Activated CD4-positive, alpha-beta T cell treated with anti-CD3 and anti-CD28 coated beads for 1 hour (primary cell): ENCODE results near the gene ANKRD62.
"Not testable (repeated sequence)": the region's sequence is repeated elsewhere in the genome, so short reads cannot be mapped to it uniquely, and the experiment has no call there.

Experiments used
- DNase-seq: peaks from one replicate; pipeline ENCODE4 v3.0.0-alpha.2; 2020

ANKRD62 gene

DNA sequence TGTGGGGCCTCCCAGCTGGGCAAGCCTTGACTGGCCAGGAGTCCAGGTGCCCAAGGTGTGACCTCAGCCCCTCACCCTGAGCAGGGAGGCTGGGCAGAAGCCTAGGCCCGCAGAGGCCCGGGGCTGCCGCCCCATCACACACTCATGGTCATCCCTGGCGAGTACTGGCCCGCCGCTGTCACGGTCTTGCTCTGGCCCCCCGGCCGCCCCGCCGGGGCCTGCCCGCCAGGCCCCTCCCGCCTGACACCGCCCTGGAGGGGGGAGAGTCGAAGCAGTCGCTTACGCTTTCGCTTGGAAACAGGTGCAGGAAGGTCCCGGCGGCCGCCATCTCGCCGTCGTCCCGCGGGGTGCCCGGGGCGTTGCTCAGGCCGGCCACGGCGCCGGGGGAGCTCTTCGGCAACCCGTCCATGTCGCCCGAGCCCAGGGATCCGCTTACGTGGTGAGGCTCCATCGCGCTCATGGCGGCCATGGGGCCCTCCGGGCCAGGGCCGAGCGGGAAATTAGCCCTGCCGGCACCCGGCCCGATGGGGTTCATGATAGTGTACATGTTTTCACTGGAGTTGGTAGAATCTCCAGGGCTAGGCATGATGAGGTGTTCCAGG lies 26.6 kb upstream of the ANKRD62 start:
- no peak for DNase-seq

GRCh38 chr18:12067671-12068070 lies 26.0 kb upstream of the ANKRD62 start:
- DNase-seq: no peak

- not testable (repeated sequence) for DNase-seq
Measured at GRCh38 chr18:12068316-12068949, 25.2 kb upstream of the ANKRD62 start.

GRCh38 chr18:12068950-12069320 lies 24.7 kb upstream of the ANKRD62 start:
- DNase-seq: no peak

DNA sequence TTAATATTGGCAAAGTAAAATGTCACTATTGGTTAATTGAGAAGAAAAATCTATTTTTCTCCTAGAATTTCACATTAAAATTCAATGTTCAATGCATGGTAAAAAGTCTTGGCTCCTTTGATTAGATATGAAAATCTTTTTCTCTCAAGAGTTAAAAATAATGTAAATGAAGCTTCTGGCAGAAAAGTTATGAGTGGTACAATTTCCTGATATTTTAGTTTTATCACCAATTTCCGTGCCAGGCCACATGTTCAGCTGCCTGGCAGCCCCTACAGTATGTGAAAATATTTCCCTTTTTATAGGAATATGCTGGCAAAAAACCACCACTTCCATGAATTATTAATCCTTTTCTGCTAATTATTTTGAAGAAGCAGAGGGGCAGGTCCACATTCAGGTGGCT lies 22.6 kb upstream of the ANKRD62 start:
- DNase-seq: not testable (repeated sequence)

DNA sequence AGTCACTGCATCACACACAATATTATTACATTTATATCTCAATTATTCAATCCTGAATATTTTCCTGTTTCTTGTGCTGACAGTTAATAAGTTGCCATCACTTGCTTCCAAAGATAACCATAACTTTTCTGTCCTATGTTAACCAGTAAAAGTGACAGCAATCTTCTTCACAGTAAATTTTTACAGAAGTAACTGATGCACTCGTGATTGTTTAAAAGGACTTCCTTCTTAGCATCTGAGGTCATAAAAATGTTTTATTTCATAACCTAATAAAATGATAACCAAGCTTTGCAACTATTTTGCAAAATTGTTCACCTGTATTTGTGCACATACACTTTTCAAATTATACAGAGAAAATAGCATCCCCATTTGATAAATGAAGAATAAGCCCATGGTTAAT lies 20.6 kb upstream of the ANKRD62 start:
- DNase-seq: no peak

DNA sequence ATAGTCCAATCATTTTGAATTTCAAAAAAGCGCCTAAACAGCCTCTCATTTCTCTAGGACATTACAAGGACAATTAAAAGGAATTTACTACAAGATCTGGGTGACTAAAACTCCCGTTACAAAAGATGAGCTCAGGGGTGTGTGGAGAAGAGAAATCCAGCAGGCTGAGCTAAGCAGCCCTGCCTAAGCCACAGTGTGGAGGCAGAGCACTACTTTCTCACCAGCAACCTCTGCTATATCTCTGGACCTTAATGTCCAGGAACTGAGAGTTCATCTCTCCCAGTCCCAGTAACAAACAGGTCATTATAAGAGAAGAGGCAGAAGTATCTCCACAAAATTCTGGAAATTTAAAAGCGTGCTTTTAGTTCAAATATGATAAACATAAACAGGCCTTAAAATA lies 18.9 kb upstream of the ANKRD62 start:
- DNase-seq: no peak

- no peak for DNase-seq
Measured at GRCh38 chr18:12076424-12077140, 17.1 kb upstream of the ANKRD62 start.

DNA sequence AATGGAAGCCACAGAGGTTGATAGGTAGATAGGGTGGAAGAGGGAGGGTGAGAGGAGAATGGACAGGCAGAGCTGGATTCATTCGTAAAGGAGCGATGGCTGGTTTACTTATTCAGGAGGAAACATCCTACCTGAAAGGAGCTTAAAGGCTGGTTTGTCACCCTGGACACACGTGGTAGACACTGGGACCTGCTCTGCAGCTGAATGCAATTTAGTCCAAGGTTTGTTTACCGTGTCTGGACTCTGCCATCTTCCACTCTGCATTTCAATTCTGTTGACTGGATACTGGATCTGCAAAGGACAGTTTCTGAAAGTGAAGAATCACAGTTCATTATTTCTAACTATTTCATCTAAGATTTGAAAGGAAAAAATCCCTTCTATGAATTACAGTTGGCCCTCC lies 15.6 kb upstream of the ANKRD62 start:
- DNase-seq: not testable (repeated sequence)

GRCh38 chr18:12079491-12080237 lies 14.0 kb upstream of the ANKRD62 start:
- no peak for DNase-seq

GRCh38 chr18:12085136-12085535 lies 8.5 kb upstream of the ANKRD62 start:
- no peak for DNase-seq

DNA sequence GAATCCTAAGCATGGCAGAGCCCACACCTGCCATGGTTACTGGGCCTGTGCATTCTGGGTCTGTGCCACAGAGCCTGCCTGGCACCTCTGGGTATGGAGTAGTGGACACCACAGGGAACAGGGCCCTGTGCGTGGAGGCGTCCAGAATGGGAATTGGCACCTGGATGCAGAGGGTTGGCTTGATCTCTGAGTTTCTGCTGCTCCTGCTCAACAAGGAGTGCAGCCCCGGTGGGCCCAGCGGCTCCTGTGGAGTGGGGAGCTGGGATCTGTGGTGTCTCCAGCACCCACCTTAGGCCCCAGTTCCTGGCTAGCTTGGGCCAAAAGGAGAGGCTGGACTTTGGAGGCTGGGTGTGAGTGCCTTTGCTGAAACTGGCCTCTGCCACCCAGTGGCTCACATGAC lies 7.9 kb upstream of the ANKRD62 start:
- DNase-seq: no peak

GRCh38 chr18:12086249-12086648 lies 7.4 kb upstream of the ANKRD62 start:
- DNase-seq: no peak

DNA sequence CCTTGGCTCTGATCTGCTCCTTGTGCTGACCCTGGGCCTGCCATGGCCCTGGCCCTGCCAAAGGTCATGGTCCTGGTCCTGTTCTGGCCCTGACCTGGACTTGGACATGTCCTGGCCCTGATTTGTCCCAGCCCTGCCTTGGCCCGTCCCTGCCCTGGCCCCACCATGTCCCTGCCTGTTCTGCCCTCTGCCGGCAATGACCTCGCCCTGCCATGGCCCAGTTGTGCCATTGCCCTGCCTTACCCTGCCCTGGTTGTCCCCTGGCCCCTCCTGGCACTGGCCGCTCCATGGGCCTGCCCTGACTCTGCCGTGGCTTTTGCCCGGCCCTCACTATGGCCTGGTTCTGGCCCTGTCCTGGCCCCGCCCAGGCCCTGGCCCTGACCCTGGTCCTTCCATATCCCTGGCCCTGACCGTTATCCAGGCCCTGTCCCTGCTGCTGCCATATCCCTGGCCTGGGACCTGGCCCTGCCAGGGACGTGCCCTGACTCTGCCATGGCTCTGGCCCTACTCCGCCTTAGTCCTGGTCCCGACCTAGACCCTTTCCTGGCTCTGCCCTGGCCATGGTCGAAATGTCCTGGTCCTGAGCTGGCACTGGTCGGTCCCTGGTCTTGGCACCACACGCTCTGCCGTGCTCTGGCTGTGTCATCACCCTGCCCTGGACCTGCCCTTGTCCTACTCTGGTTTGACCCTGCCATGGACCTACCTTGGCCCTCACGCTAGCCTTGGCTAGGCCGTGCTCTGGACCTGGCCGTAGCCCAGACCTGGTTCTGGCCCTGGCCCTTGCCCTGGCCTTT lies 6.8 kb upstream of the ANKRD62 start:
- no peak for DNase-seq

DNA sequence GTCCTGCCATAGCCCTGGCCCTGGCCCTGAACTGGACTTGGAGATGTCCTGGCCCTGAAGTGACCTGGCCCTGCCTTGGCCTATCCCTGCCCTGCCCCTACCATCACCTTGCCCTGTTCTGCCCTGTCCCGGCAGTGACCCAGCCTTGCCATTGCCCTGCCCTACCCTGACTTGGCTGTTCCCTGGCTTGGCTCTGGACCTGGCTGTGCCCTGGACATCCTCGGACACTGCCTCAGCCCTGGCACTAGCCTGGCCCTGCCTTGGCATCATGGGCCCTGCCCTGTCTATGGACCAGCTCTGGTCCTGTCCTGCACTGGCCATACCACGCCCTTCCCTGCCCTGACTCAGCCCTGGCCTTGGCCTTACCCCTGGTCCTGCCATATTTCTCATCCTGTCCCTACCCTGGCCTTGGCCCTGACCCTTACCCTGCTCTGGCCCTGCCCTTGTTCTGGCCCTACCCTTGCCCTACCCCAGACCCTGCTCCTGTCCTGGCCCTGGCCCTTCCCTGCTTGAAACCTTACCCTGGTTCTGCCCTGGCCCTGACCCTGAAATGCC lies 6.1 kb upstream of the ANKRD62 start:
- DNase-seq: no peak

DNA sequence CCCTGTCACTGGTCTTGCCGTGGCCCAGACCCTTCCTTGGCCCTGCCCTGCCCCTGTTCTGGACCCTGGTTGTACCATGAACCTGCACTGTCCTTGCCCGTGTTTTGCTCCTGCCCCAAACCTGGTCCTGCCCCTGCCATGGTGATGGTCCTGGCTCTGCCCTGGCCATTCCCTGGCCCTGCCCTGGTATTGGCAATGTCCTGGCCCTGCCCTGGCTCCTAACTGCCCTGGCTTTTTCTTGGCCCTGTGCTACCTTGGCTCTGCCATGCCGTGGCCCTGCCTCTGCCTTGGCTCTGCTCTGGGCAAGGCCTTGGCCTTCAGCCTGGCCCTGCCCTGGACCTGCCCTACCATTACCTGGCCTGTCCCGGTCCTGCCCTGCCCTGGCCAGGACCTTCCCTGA lies 5.5 kb upstream of the ANKRD62 start:
- no peak for DNase-seq

DNA sequence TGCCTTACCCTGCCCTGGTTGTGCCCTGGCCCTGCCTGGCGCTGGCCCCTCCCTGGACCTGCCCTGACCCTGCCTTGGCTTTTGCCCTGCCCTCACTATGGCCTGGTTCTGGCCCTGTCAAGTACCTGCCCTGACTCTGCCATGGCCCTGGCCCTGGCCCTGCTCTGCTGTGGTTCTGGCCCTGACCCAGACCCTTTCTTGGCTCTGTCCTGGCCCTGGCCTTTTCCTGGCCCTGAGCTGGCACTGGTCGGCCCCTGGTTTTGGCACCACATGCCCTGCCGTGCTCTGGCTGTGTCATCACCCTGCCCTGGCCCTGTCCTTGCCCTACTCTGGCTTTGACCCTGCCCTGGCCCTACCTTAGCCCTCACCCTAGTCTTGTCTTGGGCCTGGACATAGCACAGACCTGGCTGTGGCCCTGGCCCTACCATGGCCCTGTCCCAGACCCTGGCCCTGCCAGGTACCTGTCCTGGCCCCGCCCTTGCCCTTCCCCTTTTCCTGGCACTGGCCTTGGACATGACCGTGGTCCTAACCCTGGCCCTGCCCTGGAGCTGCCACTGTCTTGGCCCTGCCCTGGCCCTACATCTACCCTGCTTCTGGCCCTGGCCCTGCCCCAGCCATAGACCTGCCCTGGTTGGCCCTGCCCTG lies 4.8 kb upstream of the ANKRD62 start:
- DNase-seq: no peak

GRCh38 chr18:12091538-12092141 lies 2.0 kb upstream of the ANKRD62 start:
- DNase-seq: no peak

DNA sequence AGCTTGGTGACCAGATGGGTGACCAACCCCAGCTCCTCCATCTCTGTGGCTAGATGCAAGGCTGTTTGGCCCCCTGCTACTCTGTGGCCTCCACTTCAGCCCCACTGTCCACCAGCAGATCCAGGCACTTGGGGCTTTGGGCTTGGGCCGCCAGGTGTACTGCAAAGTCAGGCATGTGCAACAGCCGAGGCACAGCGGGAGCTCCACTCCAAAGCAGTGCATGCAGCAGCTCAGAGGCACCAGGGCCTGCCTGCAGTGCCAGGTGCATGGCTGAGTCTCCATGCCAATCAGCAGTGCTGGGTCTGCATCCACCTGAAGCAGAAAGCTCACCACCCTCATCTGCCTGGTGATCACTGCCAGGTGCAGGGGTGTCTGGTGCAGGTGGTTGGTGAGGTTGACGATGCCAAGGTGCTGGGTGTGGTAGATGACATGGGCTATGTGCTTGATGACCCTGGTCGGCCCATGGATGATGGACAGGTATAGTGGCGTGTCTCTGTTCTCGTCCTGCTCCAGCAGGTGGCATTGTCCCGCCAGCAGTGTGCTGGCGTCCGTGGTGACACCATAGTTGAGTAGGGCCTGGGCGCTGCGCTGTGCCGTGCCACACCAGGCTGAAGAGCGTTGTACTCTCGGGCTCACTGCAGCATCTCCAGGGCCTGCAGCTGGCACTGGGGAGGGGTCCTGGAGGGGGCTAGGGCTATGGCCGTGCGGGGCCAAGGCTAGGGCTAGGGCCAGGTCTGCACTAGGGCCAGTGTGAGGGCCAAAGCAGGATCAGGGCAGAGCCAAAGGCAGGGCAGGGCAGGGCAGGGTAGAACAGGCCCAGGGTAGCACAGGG lies 1.0 kb upstream of the ANKRD62 start:
- DNase-seq: no peak

GRCh38 chr18:12098374-12098773 lies 4.7 kb downstream of the ANKRD62 start:
- no peak for DNase-seq

- no peak for DNase-seq
Measured at GRCh38 chr18:12099160-12099559, 5.5 kb downstream of the ANKRD62 start.
